Ishikawa (cell line): Measurements from ENCODE around the gene TRIM69.

Source experiments
- CEBPB ChIP-seq: IDR thresholded peaks from 2 replicates; pipeline ENCODE4 v1.6.1; 2012
- EGR1 ChIP-seq: IDR thresholded peaks from 2 replicates; pipeline ENCODE4 v1.6.1; 2012
- EP300 ChIP-seq: IDR thresholded peaks from 2 replicates; pipeline ENCODE4 v1.6.1; 2012; ENCODE audit warnings: borderline replicate concordance
- FOXM1 ChIP-seq: IDR thresholded peaks from 2 replicates; pipeline ENCODE4 v1.6.1; 2012; ENCODE audit warnings: low read depth, borderline replicate concordance
- NFIC ChIP-seq: IDR thresholded peaks from 2 replicates; pipeline ENCODE4 v1.6.1; 2012
- RAD21 ChIP-seq: IDR thresholded peaks from 2 replicates; pipeline ENCODE4 v1.6.1; 2012; ENCODE audit warnings: low read depth
- TAF1 ChIP-seq: IDR thresholded peaks from 2 replicates; pipeline ENCODE4 v1.6.1; 2012; ENCODE audit warnings: low read depth, mild to moderate bottlenecking
- TCF12 ChIP-seq: IDR thresholded peaks from 2 replicates; pipeline ENCODE4 v1.6.1; 2012; ENCODE audit warnings: low read depth
- TEAD4 ChIP-seq: IDR thresholded peaks from 2 replicates; pipeline ENCODE4 v1.6.1; 2012
- YY1 ChIP-seq: IDR thresholded peaks from 2 replicates; pipeline ENCODE4 v1.6.1; 2012; ENCODE audit warnings: low read depth
- TF ChIP-seq, protein P1 (sequence below): IDR thresholded peaks from 2 replicates; pipeline ENCODE4 v1.6.1; 2012
- TF ChIP-seq, protein P2 (sequence below): IDR thresholded peaks from 2 replicates; pipeline ENCODE4 v1.6.1; 2012

DNA sequence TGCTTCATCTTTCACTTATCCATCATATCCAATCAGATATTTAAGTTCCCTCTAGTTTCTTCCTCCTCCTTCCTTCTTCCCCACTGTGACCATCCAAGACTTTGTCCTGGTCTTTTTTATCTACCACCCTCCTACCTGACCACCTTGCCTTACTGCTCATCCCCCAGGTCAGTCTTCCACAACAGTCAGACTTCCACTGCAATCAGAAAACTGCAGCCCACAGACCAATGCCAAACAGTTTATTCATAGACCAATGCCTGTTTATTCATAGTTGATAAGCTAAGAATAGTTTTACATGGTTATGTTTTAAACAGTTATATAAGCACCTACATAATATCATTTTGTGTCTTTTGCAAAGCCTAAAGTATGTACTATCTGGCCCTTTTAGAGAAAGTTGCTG, 65.5 kb downstream of the TRIM69 start:
- TF ChIP-seq YY1 (no peak), TCF12 (no peak), FOXM1 (no peak), TEAD4 (no peak), EGR1 (no peak), CEBPB (no peak), NFIC (no peak), RAD21 (no peak), TAF1 (no peak), EP300 (no peak)
- TF ChIP-seq, protein P1, sequence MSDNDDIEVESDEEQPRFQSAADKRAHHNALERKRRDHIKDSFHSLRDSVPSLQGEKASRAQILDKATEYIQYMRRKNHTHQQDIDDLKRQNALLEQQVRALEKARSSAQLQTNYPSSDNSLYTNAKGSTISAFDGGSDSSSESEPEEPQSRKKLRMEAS: no peak
- TF ChIP-seq, protein P2, sequence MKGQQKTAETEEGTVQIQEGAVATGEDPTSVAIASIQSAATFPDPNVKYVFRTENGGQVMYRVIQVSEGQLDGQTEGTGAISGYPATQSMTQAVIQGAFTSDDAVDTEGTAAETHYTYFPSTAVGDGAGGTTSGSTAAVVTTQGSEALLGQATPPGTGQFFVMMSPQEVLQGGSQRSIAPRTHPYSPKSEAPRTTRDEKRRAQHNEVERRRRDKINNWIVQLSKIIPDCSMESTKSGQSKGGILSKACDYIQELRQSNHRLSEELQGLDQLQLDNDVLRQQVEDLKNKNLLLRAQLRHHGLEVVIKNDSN: no peak
